ENCODE measurements around the gene BTBD9. TPM values are rescaled to one million over a fixed set of nuclear protein-coding genes. Genes with fewer than 3 reads are reported as not detected.

The BTBD9 gene
- polyA plus RNA-seq, 1 donor (not counting 4 experiments of a cell fraction or from before 2014, with no cell fraction given), result 6.8 TPM

GRCh38 chr6:38350220-38350619, 289.5 kb downstream of the BTBD9 start:
- Histone ChIP-seq H3K79me2 (ENCODE audit: control insufficient read depth, insufficient read depth, low read length) (no peaks in the 10 kb centered on the region), H3K9ac (ENCODE audit: control insufficient read depth, extremely low read depth, insufficient read depth, low read length) (no peak overlapping the region), H3K36me3 (ENCODE audit: control insufficient read depth in 2 of 2, extremely low read depth in 1 of 2, insufficient read depth in 2 of 2, low read length in 2 of 2) (no peaks in the 10 kb centered on the region), H3K4me2 (ENCODE audit: control insufficient read depth, extremely low read depth, insufficient read depth, low read depth, low read length) (no peak overlapping the region), H3K9me3 (ENCODE audit: control insufficient read depth, low read depth, low read length) (no peaks in the 10 kb centered on the region), H4K20me1 (ENCODE audit: control insufficient read depth, extremely low read depth, insufficient read depth, low read length) (no peaks in the 10 kb centered on the region), H3K9me1 (ENCODE audit: control insufficient read depth, extremely low read depth, insufficient read depth, low read length) (no peaks in the 10 kb centered on the region), H3K4me1 (ENCODE audit: control insufficient read depth, extremely low read depth, insufficient read depth, low read length) (no peaks in the 10 kb centered on the region), H3K27ac (ENCODE audit: control insufficient read depth, insufficient read depth, low read length) (no peak overlapping the region), H3K4me3 (ENCODE audit: control insufficient read depth in 2 of 3, extremely low read depth in 1 of 3, insufficient read depth in 2 of 3, low read depth in 1 of 3, low read length in 3 of 3) (no peak overlapping the region), H2AFZ (ENCODE audit: control insufficient read depth, low read length) (no peak overlapping the region), H3K27me3 (ENCODE audit: control insufficient read depth, extremely low read depth, insufficient read depth, low read length) (no peaks in the 10 kb centered on the region)
- no peak for DNase-seq (ENCODE audit: low read depth, low spot score)
- dilution Hi-C loops (cut with MboI; ENCODE audit: extremely low pct_ligation_motif_present, low sequenced_read_pairs), result no loop called here
- TF ChIP-seq CTCF (optimal IDR thresholded peaks at IDR 0.05 in 1 of 3, IDR thresholded peaks at IDR 0.05 in 1 of 3, conservative IDR thresholded peaks at IDR 0.05 in 1 of 3; ENCODE audit: extremely low read depth in 1 of 3, insufficient read depth in 2 of 3, low read length in 3 of 3) (no peak), EZH2 (IDR thresholded peaks at IDR 0.05; ENCODE audit: low read length) (no peak)
- FAIRE-seq, result no peak

- Histone ChIP-seq H2AFZ (ENCODE audit: control insufficient read depth, low read length) (no peak overlapping the region), H3K9me1 (ENCODE audit: control insufficient read depth, extremely low read depth, insufficient read depth, low read length) (no peaks in the 10 kb centered on the region), H3K9me3 (ENCODE audit: control insufficient read depth, low read depth, low read length) (no peaks in the 10 kb centered on the region), H3K79me2 (ENCODE audit: control insufficient read depth, insufficient read depth, low read length) (no peaks in the 10 kb centered on the region), H3K27me3 (ENCODE audit: control insufficient read depth, extremely low read depth, insufficient read depth, low read length) (no peaks in the 10 kb centered on the region), H3K27ac (ENCODE audit: control insufficient read depth, insufficient read depth, low read length) (no peak overlapping the region), H3K4me2 (ENCODE audit: control insufficient read depth, extremely low read depth, insufficient read depth, low read depth, low read length) (no peak overlapping the region), H3K4me1 (ENCODE audit: control insufficient read depth, extremely low read depth, insufficient read depth, low read length) (no peaks in the 10 kb centered on the region), H3K36me3 (ENCODE audit: control insufficient read depth in 2 of 2, extremely low read depth in 1 of 2, insufficient read depth in 2 of 2, low read length in 2 of 2) (no peaks in the 10 kb centered on the region), H3K4me3 (ENCODE audit: control insufficient read depth in 2 of 3, extremely low read depth in 1 of 3, insufficient read depth in 2 of 3, low read depth in 1 of 3, low read length in 3 of 3) (no peak overlapping the region), H3K9ac (ENCODE audit: control insufficient read depth, extremely low read depth, insufficient read depth, low read length) (no peak overlapping the region), H4K20me1 (ENCODE audit: control insufficient read depth, extremely low read depth, insufficient read depth, low read length) (no peaks in the 10 kb centered on the region)
- no peak for DNase-seq (ENCODE audit: low read depth, low spot score)
- no peak for TF ChIP-seq EZH2 (IDR thresholded peaks at IDR 0.05; ENCODE audit: low read length)
- no peak for TF ChIP-seq CTCF (optimal IDR thresholded peaks at IDR 0.05 in 1 of 3, IDR thresholded peaks at IDR 0.05 in 1 of 3, conservative IDR thresholded peaks at IDR 0.05 in 1 of 3; ENCODE audit: extremely low read depth in 1 of 3, insufficient read depth in 2 of 3, low read length in 3 of 3)
- dilution Hi-C loops (cut with MboI; ENCODE audit: extremely low pct_ligation_motif_present, low sequenced_read_pairs), result no loop called here
- no peak for FAIRE-seq
These were observed 289.9 kb downstream of the BTBD9 start for GRCh38 chr6:38349795-38350194.
